PFSK-1 (cell line): ENCODE data around the gene DPYD.

ENCODE experiments used
- FOXP2 ChIP-seq: optimal IDR thresholded peaks from 2 replicates; pipeline ENCODE3; 2011; ENCODE audit warnings: borderline replicate concordance, control low read depth, inconsistent platforms; ENCODE audit not compliant: insufficient read depth; ENCODE audit errors: extremely low read length, extremely low read depth
- POLR2AphosphoS5 ChIP-seq: IDR thresholded peaks from 2 replicates; pipeline ENCODE4 v1.6.1; 2012; ENCODE audit warnings: low read depth, mild to moderate bottlenecking, control low read depth, low read length, moderate library complexity
- REST ChIP-seq, 2 experiments: IDR thresholded peaks; 2 replicates each; pipeline versions ENCODE4 v1.6.1 to v1.8.0; 2011 to 2012; ENCODE audit warnings: low read depth in 2 of 2, low read length in 2 of 2, control low read depth in 1 of 2, inconsistent platforms in 1 of 2, mild to moderate bottlenecking in 1 of 2, moderate library complexity in 1 of 2; ENCODE audit not compliant: insufficient read depth in 1 of 2
- SIN3A ChIP-seq: IDR thresholded peaks from 2 replicates; pipeline ENCODE4 v1.6.1; 2012; ENCODE audit warnings: mild to moderate bottlenecking, low read length, moderate library complexity, borderline replicate concordance; ENCODE audit not compliant: insufficient read depth
- TAF1 ChIP-seq: IDR thresholded peaks from 2 replicates; pipeline ENCODE4 v1.6.1; 2012; ENCODE audit warnings: low read length, control low read depth, borderline replicate concordance; ENCODE audit not compliant: insufficient read depth

The DPYD gene

GRCh38 chr1:97919585-97920261 is 1.1 kb downstream of the DPYD start:
- TF ChIP-seq POLR2AphosphoS5 (no peak), TAF1 (no peak), REST (IDR thresholded peaks at IDR 0.05; ENCODE audit: insufficient read depth in 1 of 2, low read depth in 2 of 2, low read length in 2 of 2) (no peak), FOXP2 (no peak), SIN3A (no peak)

GRCh38 chr1:97918961-97919360 is 1.9 kb downstream of the DPYD start:
- no peak for TF ChIP-seq TAF1
- no peak for TF ChIP-seq REST (IDR thresholded peaks at IDR 0.05; ENCODE audit: insufficient read depth in 1 of 2, low read depth in 2 of 2, low read length in 2 of 2)
- no peak for TF ChIP-seq FOXP2
- no peak for TF ChIP-seq POLR2AphosphoS5
- no peak for TF ChIP-seq SIN3A

- TF ChIP-seq TAF1 (no peak), REST (IDR thresholded peaks at IDR 0.05; ENCODE audit: insufficient read depth in 1 of 2, low read depth in 2 of 2, low read length in 2 of 2) (no peak), SIN3A (no peak), FOXP2 (no peak), POLR2AphosphoS5 (no peak)
These were observed 7.2 kb downstream of the DPYD start for GRCh38 chr1:97913506-97914139.

GRCh38 chr1:97911266-97912215 is 9.3 kb downstream of the DPYD start:
- TF ChIP-seq FOXP2: no peak

- no peak for TF ChIP-seq FOXP2
- no peak for TF ChIP-seq REST (IDR thresholded peaks at IDR 0.05; ENCODE audit: insufficient read depth in 1 of 2, low read depth in 2 of 2, low read length in 2 of 2)
- no peak for TF ChIP-seq POLR2AphosphoS5
- TF ChIP-seq TAF1: no peak
- no peak for TF ChIP-seq SIN3A
These were observed 11.6 kb downstream of the DPYD start for GRCh38 chr1:97909266-97909665.
